ENCODE measurements around the gene BSPRY.
"Not testable (repeated sequence)": the region's sequence is repeated elsewhere in the genome, so short reads cannot be mapped to it uniquely, and the experiment has no call there.

- not testable (repeated sequence) for TF ChIP-seq CTCF (IDR thresholded peaks at IDR 0.05); EZH2 (IDR thresholded peaks at IDR 0.05; ENCODE audit: borderline replicate concordance, insufficient read depth, low read depth, low read length, poor library complexity, severe bottlenecking)
Measured at GRCh38 chr9:113406353-113406752, 57.0 kb downstream of the BSPRY start.

All from B cell (primary cell).